Stomach (tissue), 4 donors: ENCODE measurements around the gene PLEKHG5.
"Not testable (repeated sequence)": the region's sequence is repeated elsewhere in the genome, so short reads cannot be mapped to it uniquely, and the experiment has no call there.

Experiments
- POLR2AphosphoS5 ChIP-seq, 3 donors: sonication (generic); formaldehyde crosslinking; IDR thresholded peaks; one replicate each; pipeline ENCODE4 v1.6.1; 2016; ENCODE audit warnings: antibody characterized with exemption in 3 of 3
- TF ChIP-seq, protein P1 (sequence below), 7 experiments: fragments of 450-650 bp in 4 of 7; fragments of 200-600 bp in 3 of 7; sonication (generic) in 3 of 7; IDR thresholded peaks; one replicate each; pipeline ENCODE4 v1.5.1; 2016 to 2019; ENCODE audit warnings: antibody characterized with exemption in 7 of 7, control low read depth in 2 of 7, mild to moderate bottlenecking in 1 of 7

DNA sequence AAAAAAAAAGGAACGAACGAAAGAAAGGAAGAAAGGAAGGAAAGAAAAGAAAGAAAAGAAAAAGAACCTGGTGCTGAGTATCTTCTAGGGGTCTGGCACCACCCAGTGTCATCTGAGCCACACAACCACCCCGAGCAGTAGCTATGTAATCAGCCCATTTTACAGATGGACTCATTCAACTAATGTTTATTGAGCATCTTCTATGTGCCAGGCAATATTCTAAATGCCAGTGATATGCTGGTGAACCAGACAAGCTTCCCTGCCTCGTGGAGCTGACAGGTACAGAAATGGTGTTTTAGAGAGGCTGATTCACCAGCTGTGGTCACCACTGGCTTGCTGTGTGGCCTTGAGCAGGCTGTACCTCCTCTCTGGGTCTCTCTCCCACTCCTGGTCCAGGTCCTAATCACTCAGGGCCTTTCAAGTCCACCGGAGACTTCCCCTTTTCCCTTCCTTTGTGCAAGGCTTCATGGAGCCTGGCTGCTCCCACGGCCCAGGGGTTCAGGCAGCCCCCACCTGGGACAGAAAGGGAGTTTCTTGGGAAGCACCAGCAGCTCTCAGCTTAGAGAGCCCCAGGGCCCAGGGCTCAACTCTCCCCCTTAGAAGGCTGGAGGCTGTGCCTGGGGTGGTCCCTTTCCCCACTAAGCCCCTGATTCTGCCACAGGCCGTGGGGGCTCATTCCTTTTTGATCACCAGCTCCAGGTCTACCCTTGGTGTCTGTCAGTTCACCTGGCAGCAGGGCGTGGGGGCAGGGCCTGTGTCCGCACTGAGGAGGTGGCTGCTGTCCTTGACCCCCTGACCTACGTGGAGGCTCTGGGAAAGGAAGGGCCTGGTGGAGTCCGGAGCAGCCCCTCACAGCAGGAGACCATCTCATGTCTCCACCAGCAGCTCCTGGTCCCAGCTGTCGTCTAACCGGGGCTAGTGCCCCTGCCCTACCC is 59.6 kb downstream of the PLEKHG5 start:
- TF ChIP-seq, protein P1, sequence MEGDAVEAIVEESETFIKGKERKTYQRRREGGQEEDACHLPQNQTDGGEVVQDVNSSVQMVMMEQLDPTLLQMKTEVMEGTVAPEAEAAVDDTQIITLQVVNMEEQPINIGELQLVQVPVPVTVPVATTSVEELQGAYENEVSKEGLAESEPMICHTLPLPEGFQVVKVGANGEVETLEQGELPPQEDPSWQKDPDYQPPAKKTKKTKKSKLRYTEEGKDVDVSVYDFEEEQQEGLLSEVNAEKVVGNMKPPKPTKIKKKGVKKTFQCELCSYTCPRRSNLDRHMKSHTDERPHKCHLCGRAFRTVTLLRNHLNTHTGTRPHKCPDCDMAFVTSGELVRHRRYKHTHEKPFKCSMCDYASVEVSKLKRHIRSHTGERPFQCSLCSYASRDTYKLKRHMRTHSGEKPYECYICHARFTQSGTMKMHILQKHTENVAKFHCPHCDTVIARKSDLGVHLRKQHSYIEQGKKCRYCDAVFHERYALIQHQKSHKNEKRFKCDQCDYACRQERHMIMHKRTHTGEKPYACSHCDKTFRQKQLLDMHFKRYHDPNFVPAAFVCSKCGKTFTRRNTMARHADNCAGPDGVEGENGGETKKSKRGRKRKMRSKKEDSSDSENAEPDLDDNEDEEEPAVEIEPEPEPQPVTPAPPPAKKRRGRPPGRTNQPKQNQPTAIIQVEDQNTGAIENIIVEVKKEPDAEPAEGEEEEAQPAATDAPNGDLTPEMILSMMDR (IDR thresholded peaks at IDR 0.05) = not testable (repeated sequence)
- TF ChIP-seq POLR2AphosphoS5 (IDR thresholded peaks at IDR 0.05) = not testable (repeated sequence)
